H1 (cell line): ENCODE measurements around the gene LCT. TPM values are rescaled to one million over a fixed set of nuclear protein-coding genes. Genes with fewer than 3 reads are reported as not detected.

Experiments used
- ASH2L ChIP-seq: fragments of 200-600, 300-600 bp; sonication (generic); IDR thresholded peaks from one replicate; pipeline ENCODE4 v1.7.1; 2017; ENCODE audit warnings: low read length
- CBX5 ChIP-seq: fragments of 300-800, 300-1000 bp; sonication (generic); IDR thresholded peaks from 2 replicates; pipeline ENCODE4 v1.7.1; 2016; ENCODE audit warnings: antibody characterized with exemption, low read length, low read depth
- CHD7 ChIP-seq: fragments of 300-600 bp; sonication (generic); IDR thresholded peaks from 2 replicates; pipeline ENCODE4 v1.7.1; 2012; ENCODE audit warnings: low read length, moderate library complexity, mild to moderate bottlenecking, inconsistent platforms; ENCODE audit not compliant: insufficient replicate concordance
- HDAC6 ChIP-seq: IDR thresholded peaks from one replicate; pipeline ENCODE4 v1.7.1; 2012; ENCODE audit warnings: low read depth, mild to moderate bottlenecking, inconsistent platforms, low read length, moderate library complexity
- POLR2A ChIP-seq, 2 experiments: IDR thresholded peaks; 1 replicate in 1 of 2; 2 replicates in 1 of 2; pipeline ENCODE4 v1.6.1; 2011; ENCODE audit warnings: low read depth in 2 of 2, low read length in 2 of 2, mild to moderate bottlenecking in 2 of 2; ENCODE audit errors: control extremely low read depth in 1 of 2
- POU5F1 ChIP-seq: IDR thresholded peaks from 2 replicates; pipeline ENCODE4 v1.6.1; 2011; ENCODE audit warnings: low read depth, mild to moderate bottlenecking, low read length, moderate library complexity
- SP2 ChIP-seq: IDR thresholded peaks from 2 replicates; pipeline ENCODE4 v1.6.1; 2012; ENCODE audit warnings: mild to moderate bottlenecking, low read length, inconsistent platforms
- SP4 ChIP-seq: IDR thresholded peaks from 2 replicates; pipeline ENCODE4 v1.6.1; 2012; ENCODE audit warnings: low read length, inconsistent platforms
- polyA plus RNA-seq, 7 experiments: library from polyadenylated mRNA; depleted of rRNA in 3 of 7; stranded (reverse) in 5 of 7; unstranded in 2 of 7; fragments of >200 nt in 5 of 7; fragments of 200-250 nt in 2 of 7; gene quantifications; 1 replicate in 5 of 7; 2 replicates in 1 of 7; 4 replicates in 1 of 7; pipeline versions ENCODE4 v1.2.1 to v1.2.3, GENCODE V29; 2011 to 2013; ENCODE audit warnings: missing spikeins in 2 of 7, mixed read lengths in 2 of 7
- total RNA-seq: library from RNA; stranded (reverse); fragmentation: NEBNext Ultra II Directional; extraction: Animal tissue kit (Norgen Biotek cat#: 25700); gene quantifications from 2 replicates; pipeline ENCODE4 v1.2.1, GENCODE V29; 2021

Gene LCT
- total and polyA plus RNA-seq, 2 of the 8 experiments (the other 6 are each of a cell fraction or from before 2014, with no cell fraction given), result 0.06 TPM; not detected in 1

DNA sequence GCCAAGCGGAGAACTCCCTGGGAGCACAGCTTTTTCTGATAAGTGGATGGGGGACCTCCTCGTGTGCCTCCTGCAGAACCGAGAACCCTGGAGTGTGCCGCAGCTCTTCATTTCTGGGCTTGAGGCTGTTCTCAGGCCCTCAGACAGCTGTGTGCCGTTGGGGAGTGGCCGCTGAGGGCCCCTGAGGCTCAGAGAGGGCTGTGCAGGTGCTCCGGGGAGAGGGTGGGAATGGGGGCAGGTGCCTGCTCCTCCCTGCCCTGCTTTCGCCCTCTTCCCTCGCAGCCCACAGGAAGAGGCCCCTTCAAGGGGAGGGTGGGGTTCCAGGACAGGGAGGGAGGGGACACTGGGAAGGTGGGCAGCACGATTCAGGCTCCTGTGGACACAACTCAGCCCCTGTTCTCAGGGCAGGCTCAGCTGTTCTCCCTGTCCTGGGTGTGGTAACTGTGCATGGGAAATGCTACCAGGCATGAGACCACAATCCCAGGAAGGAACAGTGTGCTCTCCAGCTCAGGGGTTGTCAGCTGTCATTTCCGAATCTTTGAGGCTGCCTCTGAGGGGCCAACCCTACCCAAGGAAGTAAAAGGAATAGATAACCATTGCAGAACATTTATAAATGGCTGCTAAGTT lies 11.3 kb downstream of the LCT start (continued):
- TF ChIP-seq CHD7 (no peak), SP2 (no peak), ASH2L (no peak), CBX5 (no peak), POU5F1 (no peak), SP4 (no peak), POLR2A (IDR thresholded peaks at IDR 0.05; ENCODE audit: control extremely low read depth in 1 of 2, low read depth in 2 of 2, low read length in 2 of 2) (no peak), HDAC6 (no peak)
